ENCODE results near the gene C2orf76. TPM values are rescaled to one million over a fixed set of nuclear protein-coding genes. Genes with fewer than 3 reads are reported as not detected.

The C2orf76 gene
- polyA plus RNA-seq, 1 donor from 2014 or later, result 37.7 TPM

DNA sequence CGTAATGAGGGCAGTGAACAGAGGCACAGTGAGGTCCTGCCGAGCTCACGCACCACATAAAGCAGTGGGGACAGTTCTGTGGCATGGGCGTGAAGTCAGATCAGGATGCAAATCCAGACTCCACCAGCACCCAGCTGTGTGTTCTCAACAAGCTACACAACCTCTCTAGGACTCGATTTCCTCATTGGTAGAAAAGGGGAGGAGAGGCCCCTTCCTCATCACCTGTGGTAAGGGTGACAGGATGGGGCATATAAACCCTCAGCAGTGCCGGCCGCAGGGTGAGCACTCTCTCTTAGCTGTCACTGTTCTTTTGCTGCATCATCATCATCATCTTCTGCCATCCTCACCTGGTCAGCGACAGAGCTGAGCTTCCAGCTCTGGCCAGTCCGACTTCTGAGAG is 54.8 kb downstream of the C2orf76 start:
- H3F3A ChIP-seq (ENCODE audit: insufficient read depth, low read length, poor library complexity, severe bottlenecking), result no peaks in the 10 kb centered on the region
- H3K9me2 ChIP-seq (ENCODE audit: insufficient read depth, low read length), result no peaks in the 10 kb centered on the region
- no peaks in the 10 kb centered on the region for H3K9me3 ChIP-seq (ENCODE audit: low read length)
- no peaks in the 10 kb centered on the region for H4K20me1 ChIP-seq (ENCODE audit: insufficient read depth)
- H3K36me3 ChIP-seq (ENCODE audit: insufficient read depth, low read length), result no peaks in the 10 kb centered on the region
- H3K27me3 ChIP-seq (ENCODE audit: insufficient read depth, low read depth, low read length), result no peaks in the 10 kb centered on the region
- H3K4me3 ChIP-seq (ENCODE audit: low read length), result no peak overlapping the region
- H3K79me2 ChIP-seq (replicated peaks; ENCODE audit: insufficient read depth, low read length), result no peaks in the 10 kb centered on the region
- H3K4me2 ChIP-seq (ENCODE audit: low read length), result no peak overlapping the region
- no peak overlapping the region for H2AFZ ChIP-seq (ENCODE audit: low read depth, low read length)
- no peak overlapping the region for H3K9ac ChIP-seq (ENCODE audit: low read length)
- H3K27ac ChIP-seq (ENCODE audit: low read length), result no peak overlapping the region
- TF ChIP-seq EP300 (conservative IDR thresholded peaks at IDR 0.05; ENCODE audit: poor library complexity, severe bottlenecking), result no peak
- TF ChIP-seq SMC3 (conservative IDR thresholded peaks at IDR 0.05; ENCODE audit: poor library complexity), result no peak
- TF ChIP-seq POLR2AphosphoS5 (IDR thresholded peaks at IDR 0.05), result no peak
- no peak for TF ChIP-seq CTCF (IDR thresholded peaks at IDR 0.05; ENCODE audit: poor library complexity, severe bottlenecking)
- TF ChIP-seq EZH2 (IDR thresholded peaks at IDR 0.05; ENCODE audit: borderline replicate concordance, insufficient read depth, low read length, poor library complexity, severe bottlenecking), result no peak
- TF ChIP-seq, protein P1, sequence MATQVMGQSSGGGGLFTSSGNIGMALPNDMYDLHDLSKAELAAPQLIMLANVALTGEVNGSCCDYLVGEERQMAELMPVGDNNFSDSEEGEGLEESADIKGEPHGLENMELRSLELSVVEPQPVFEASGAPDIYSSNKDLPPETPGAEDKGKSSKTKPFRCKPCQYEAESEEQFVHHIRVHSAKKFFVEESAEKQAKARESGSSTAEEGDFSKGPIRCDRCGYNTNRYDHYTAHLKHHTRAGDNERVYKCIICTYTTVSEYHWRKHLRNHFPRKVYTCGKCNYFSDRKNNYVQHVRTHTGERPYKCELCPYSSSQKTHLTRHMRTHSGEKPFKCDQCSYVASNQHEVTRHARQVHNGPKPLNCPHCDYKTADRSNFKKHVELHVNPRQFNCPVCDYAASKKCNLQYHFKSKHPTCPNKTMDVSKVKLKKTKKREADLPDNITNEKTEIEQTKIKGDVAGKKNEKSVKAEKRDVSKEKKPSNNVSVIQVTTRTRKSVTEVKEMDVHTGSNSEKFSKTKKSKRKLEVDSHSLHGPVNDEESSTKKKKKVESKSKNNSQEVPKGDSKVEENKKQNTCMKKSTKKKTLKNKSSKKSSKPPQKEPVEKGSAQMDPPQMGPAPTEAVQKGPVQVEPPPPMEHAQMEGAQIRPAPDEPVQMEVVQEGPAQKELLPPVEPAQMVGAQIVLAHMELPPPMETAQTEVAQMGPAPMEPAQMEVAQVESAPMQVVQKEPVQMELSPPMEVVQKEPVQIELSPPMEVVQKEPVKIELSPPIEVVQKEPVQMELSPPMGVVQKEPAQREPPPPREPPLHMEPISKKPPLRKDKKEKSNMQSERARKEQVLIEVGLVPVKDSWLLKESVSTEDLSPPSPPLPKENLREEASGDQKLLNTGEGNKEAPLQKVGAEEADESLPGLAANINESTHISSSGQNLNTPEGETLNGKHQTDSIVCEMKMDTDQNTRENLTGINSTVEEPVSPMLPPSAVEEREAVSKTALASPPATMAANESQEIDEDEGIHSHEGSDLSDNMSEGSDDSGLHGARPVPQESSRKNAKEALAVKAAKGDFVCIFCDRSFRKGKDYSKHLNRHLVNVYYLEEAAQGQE (IDR thresholded peaks at IDR 0.05; ENCODE audit: borderline replicate concordance), result no peak

GRCh38 chr2:119311371-119311770 is 55.3 kb downstream of the C2orf76 start:
- no peaks in the 10 kb centered on the region for H4K20me1 ChIP-seq (ENCODE audit: insufficient read depth)

More at GRCh38 chr2:119311371-119311770, 55.3 kb downstream of the C2orf76 start:
- Histone ChIP-seq H3F3A (ENCODE audit: insufficient read depth, low read length, poor library complexity, severe bottlenecking) (no peaks in the 10 kb centered on the region), H2AFZ (ENCODE audit: low read depth, low read length) (no peak overlapping the region), H3K36me3 (ENCODE audit: insufficient read depth, low read length) (no peaks in the 10 kb centered on the region), H3K9ac (ENCODE audit: low read length) (no peak overlapping the region), H3K9me3 (ENCODE audit: low read length) (no peaks in the 10 kb centered on the region), H3K9me2 (ENCODE audit: insufficient read depth, low read length) (no peaks in the 10 kb centered on the region), H3K4me2 (ENCODE audit: low read length) (no peak overlapping the region), H3K4me3 (ENCODE audit: low read length) (no peak overlapping the region), H3K79me2 (replicated peaks; ENCODE audit: insufficient read depth, low read length) (no peaks in the 10 kb centered on the region), H3K27me3 (ENCODE audit: insufficient read depth, low read depth, low read length) (no peaks in the 10 kb centered on the region), H3K27ac (ENCODE audit: low read length) (no peak overlapping the region)
- TF ChIP-seq POLR2AphosphoS5 (IDR thresholded peaks at IDR 0.05) (no peak), CTCF (IDR thresholded peaks at IDR 0.05; ENCODE audit: poor library complexity, severe bottlenecking) (no peak), EZH2 (IDR thresholded peaks at IDR 0.05; ENCODE audit: borderline replicate concordance, insufficient read depth, low read length, poor library complexity, severe bottlenecking) (no peak), SMC3 (conservative IDR thresholded peaks at IDR 0.05; ENCODE audit: poor library complexity) (no peak), MXI1 (conservative IDR thresholded peaks at IDR 0.05; ENCODE audit: poor library complexity, severe bottlenecking) (no peak), EP300 (conservative IDR thresholded peaks at IDR 0.05; ENCODE audit: poor library complexity, severe bottlenecking) (no peak), TAF1 (IDR thresholded peaks at IDR 0.05; ENCODE audit: low read depth) (no peak), RAD21 (conservative IDR thresholded peaks at IDR 0.05) (no peak)
- TF ChIP-seq, protein P1 (IDR thresholded peaks at IDR 0.05; ENCODE audit: borderline replicate concordance), result no peak
